PC-9 (cell line): ENCODE measurements around the gene HAX1.

Experiments used
- CTCF ChIP-seq: fragments of 200-600 bp; sonication (generic); conservative IDR thresholded peaks from 2 replicates; pipeline ENCODE4 v1.6.1; 2017; ENCODE audit warnings: mixed run types, antibody characterized with exemption, mild to moderate bottlenecking, moderate library complexity
- EZH2 ChIP-seq: fragments of 200-600 bp; sonication (generic); IDR thresholded peaks from 2 replicates; pipeline ENCODE4 v1.8.0; 2017; ENCODE audit warnings: antibody characterized with exemption, low read depth

DNA sequence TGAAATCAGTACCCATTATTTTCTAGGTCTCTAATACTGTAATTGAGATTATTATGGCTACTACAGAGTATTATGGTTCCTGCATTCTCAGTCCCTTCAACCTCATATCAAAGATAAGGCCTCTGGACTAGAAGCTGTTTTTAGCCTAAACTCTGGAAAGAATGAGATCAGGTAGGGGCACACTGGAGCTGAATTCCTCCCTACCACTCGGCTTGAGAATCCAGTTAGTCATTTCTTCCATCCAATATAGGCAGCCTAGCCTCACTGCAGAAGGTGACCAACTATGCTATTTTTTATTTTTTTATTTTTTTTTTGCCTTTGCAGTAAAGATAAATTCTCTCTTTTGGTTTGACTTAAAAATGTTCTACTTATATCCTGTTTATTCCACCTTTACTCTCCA is 8.0 kb upstream of the HAX1 start:
- TF ChIP-seq CTCF (no peak), EZH2 (no peak)
